Measurements from ENCODE around the gene RAB21.

DNA sequence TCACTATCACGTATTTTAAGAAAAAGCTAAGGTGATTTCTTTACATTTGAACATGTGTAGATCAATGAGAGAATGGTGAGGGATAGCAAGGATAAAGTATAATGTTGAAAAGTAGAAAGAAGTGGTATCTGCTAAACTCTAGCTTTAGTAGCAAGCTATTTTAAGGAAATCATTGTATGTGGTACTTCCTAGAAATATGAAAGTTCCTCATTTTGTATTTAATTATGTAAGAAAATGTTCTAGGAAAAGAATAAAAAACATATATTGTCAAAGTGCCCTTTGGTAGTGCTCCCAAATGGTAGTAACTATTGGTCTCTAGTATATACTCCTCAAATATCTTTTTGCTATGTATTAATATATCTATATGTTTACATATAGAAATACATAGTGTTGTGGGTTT is 35.7 kb downstream of the RAB21 start:
- TF ChIP-seq, protein P1, sequence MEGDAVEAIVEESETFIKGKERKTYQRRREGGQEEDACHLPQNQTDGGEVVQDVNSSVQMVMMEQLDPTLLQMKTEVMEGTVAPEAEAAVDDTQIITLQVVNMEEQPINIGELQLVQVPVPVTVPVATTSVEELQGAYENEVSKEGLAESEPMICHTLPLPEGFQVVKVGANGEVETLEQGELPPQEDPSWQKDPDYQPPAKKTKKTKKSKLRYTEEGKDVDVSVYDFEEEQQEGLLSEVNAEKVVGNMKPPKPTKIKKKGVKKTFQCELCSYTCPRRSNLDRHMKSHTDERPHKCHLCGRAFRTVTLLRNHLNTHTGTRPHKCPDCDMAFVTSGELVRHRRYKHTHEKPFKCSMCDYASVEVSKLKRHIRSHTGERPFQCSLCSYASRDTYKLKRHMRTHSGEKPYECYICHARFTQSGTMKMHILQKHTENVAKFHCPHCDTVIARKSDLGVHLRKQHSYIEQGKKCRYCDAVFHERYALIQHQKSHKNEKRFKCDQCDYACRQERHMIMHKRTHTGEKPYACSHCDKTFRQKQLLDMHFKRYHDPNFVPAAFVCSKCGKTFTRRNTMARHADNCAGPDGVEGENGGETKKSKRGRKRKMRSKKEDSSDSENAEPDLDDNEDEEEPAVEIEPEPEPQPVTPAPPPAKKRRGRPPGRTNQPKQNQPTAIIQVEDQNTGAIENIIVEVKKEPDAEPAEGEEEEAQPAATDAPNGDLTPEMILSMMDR (IDR thresholded peaks at IDR 0.05; ENCODE audit: borderline replicate concordance, extremely low read depth, low read length, poor library complexity, severe bottlenecking) = no peak
- no peak for TF ChIP-seq EZH2 (IDR thresholded peaks at IDR 0.05; ENCODE audit: borderline replicate concordance, low read depth, low read length, severe bottlenecking)
